Raji (cell line): ENCODE data around the gene SMARCA1.

Experiments used
- POLR2A ChIP-seq: IDR thresholded peaks from 2 replicates; pipeline ENCODE4 v1.6.1; 2011; ENCODE audit warnings: low read depth, low read length, control low read depth; ENCODE audit not compliant: insufficient read depth

Gene SMARCA1

GRCh38 chrX:129497146-129497843 is 26.0 kb downstream of the SMARCA1 start:
- TF ChIP-seq POLR2A = no peak

GRCh38 chrX:129496625-129497024 is 26.7 kb downstream of the SMARCA1 start:
- TF ChIP-seq POLR2A = no peak

GRCh38 chrX:129495900-129496299 is 27.4 kb downstream of the SMARCA1 start:
- TF ChIP-seq POLR2A = no peak

GRCh38 chrX:129494887-129495286 is 28.4 kb downstream of the SMARCA1 start:
- TF ChIP-seq POLR2A = no peak

GRCh38 chrX:129493643-129494042 is 29.6 kb downstream of the SMARCA1 start:
- no peak for TF ChIP-seq POLR2A

GRCh38 chrX:129490330-129490729 is 33.0 kb downstream of the SMARCA1 start:
- no peak for TF ChIP-seq POLR2A

GRCh38 chrX:129488359-129488758 is 34.9 kb downstream of the SMARCA1 start:
- TF ChIP-seq POLR2A = no peak

GRCh38 chrX:129480889-129481288 is 42.4 kb downstream of the SMARCA1 start:
- TF ChIP-seq POLR2A = no peak

- no peak for TF ChIP-seq POLR2A
Measured at GRCh38 chrX:129478516-129478915, 44.8 kb downstream of the SMARCA1 start.

GRCh38 chrX:129472116-129472515 is 51.2 kb downstream of the SMARCA1 start:
- TF ChIP-seq POLR2A = no peak

- no peak for TF ChIP-seq POLR2A
Measured at GRCh38 chrX:129462707-129463106, 60.6 kb downstream of the SMARCA1 start.

GRCh38 chrX:129461801-129462456 is 61.4 kb downstream of the SMARCA1 start:
- TF ChIP-seq POLR2A = no peak

- TF ChIP-seq POLR2A = no peak
Measured at GRCh38 chrX:129452523-129452922, 70.8 kb downstream of the SMARCA1 start.

GRCh38 chrX:129450123-129450522 is 73.2 kb downstream of the SMARCA1 start:
- no peak for TF ChIP-seq POLR2A

GRCh38 chrX:129449148-129449547 is 74.1 kb downstream of the SMARCA1 start:
- no peak for TF ChIP-seq POLR2A

GRCh38 chrX:129445436-129445835 is 77.9 kb downstream of the SMARCA1 start:
- no peak for TF ChIP-seq POLR2A

GRCh38 chrX:129433945-129434344 is 89.3 kb downstream of the SMARCA1 start:
- TF ChIP-seq POLR2A = no peak
